SK-N-SH (cell line): ENCODE data around the gene CKAP2.

Source experiments
- ELF1 ChIP-seq: IDR thresholded peaks from 2 replicates; pipeline ENCODE4 v1.4.0; 2012
- GABPA ChIP-seq: IDR thresholded peaks from 2 replicates; pipeline ENCODE4 v1.4.0; 2012; ENCODE audit warnings: low read depth, mild to moderate bottlenecking
- MXI1 ChIP-seq: IDR thresholded peaks from 2 replicates; pipeline ENCODE4 v1.6.1; 2012; ENCODE audit warnings: mild to moderate bottlenecking, low read depth, low read length, improper control_type of control experiment
- NFIC ChIP-seq: IDR thresholded peaks from 2 replicates; pipeline ENCODE4 v1.4.0; 2012; ENCODE audit warnings: borderline replicate concordance
- POLR2AphosphoS5 ChIP-seq: IDR thresholded peaks from 2 replicates; pipeline ENCODE4 v1.6.1; 2012; ENCODE audit warnings: low read depth, low read length
- RFX5 ChIP-seq: IDR thresholded peaks from 2 replicates; pipeline ENCODE4 v1.6.1; 2012; ENCODE audit warnings: mild to moderate bottlenecking, improper control_type of control experiment, low read length
- SIN3A ChIP-seq: IDR thresholded peaks from 2 replicates; pipeline ENCODE4 v1.6.1; 2012; ENCODE audit warnings: low read depth, mild to moderate bottlenecking, low read length, moderate library complexity, borderline replicate concordance
- TCF12 ChIP-seq: IDR thresholded peaks from 2 replicates; pipeline ENCODE4 v1.4.0; 2012
- YY1 ChIP-seq: IDR thresholded peaks from 2 replicates; pipeline ENCODE4 v1.4.0; 2012; ENCODE audit warnings: low read depth, mild to moderate bottlenecking
- TF ChIP-seq, protein P1 (sequence below): IDR thresholded peaks from 2 replicates; pipeline ENCODE4 v1.4.0; 2012; ENCODE audit warnings: low read depth, borderline replicate concordance
- TF ChIP-seq, protein P2 (sequence below): fragments of 150-350 bp; IDR thresholded peaks from 2 replicates; pipeline ENCODE4 v1.6.1; 2017; ENCODE audit warnings: antibody characterized with exemption, low read length, low read depth, borderline replicate concordance
- TF ChIP-seq, protein P3 (sequence below): fragments of 200-600 bp; sonication (generic); IDR thresholded peaks from 2 replicates; pipeline ENCODE4 v1.6.1; 2017; ENCODE audit warnings: antibody characterized with exemption, mild to moderate bottlenecking, moderate library complexity

DNA sequence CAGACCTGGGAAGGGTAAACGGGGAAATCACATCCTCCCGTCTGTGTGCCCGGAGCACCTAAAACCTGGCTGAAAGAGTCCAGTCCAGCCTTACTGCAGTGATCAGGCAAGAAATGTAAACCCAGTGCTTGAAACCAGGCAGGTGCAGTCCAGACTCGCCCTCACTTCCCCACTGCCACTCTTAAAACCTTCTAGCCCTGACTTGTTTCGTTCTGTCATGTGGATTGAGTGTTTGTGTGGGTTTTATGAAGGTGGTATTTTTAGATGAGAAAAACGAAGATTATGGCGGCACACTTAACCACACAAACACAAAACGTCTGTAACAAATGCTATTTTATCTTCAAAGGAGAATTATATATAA lies 839 bp upstream of the CKAP2 start:
- TF ChIP-seq MXI1 = no peak
- TF ChIP-seq, protein P1, sequence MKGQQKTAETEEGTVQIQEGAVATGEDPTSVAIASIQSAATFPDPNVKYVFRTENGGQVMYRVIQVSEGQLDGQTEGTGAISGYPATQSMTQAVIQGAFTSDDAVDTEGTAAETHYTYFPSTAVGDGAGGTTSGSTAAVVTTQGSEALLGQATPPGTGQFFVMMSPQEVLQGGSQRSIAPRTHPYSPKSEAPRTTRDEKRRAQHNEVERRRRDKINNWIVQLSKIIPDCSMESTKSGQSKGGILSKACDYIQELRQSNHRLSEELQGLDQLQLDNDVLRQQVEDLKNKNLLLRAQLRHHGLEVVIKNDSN = no peak
- TF ChIP-seq, protein P2, sequence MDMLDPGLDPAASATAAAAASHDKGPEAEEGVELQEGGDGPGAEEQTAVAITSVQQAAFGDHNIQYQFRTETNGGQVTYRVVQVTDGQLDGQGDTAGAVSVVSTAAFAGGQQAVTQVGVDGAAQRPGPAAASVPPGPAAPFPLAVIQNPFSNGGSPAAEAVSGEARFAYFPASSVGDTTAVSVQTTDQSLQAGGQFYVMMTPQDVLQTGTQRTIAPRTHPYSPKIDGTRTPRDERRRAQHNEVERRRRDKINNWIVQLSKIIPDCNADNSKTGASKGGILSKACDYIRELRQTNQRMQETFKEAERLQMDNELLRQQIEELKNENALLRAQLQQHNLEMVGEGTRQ = no peak
- TF ChIP-seq, protein P3, sequence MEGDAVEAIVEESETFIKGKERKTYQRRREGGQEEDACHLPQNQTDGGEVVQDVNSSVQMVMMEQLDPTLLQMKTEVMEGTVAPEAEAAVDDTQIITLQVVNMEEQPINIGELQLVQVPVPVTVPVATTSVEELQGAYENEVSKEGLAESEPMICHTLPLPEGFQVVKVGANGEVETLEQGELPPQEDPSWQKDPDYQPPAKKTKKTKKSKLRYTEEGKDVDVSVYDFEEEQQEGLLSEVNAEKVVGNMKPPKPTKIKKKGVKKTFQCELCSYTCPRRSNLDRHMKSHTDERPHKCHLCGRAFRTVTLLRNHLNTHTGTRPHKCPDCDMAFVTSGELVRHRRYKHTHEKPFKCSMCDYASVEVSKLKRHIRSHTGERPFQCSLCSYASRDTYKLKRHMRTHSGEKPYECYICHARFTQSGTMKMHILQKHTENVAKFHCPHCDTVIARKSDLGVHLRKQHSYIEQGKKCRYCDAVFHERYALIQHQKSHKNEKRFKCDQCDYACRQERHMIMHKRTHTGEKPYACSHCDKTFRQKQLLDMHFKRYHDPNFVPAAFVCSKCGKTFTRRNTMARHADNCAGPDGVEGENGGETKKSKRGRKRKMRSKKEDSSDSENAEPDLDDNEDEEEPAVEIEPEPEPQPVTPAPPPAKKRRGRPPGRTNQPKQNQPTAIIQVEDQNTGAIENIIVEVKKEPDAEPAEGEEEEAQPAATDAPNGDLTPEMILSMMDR = no peak
- no peak for TF ChIP-seq YY1
- no peak for TF ChIP-seq RFX5
- no peak for TF ChIP-seq ELF1
- TF ChIP-seq GABPA = no peak
- no peak for TF ChIP-seq SIN3A
- no peak for TF ChIP-seq POLR2AphosphoS5
- no peak for TF ChIP-seq TCF12
- no peak for TF ChIP-seq NFIC
